Activated T-cell treated with anti-CD3 and anti-CD28 coated beads, Interleukin-2, amount 50 U/mL, for 72 hours (primary cell): ENCODE measurements around the gene ZNF205. TPM values are rescaled to one million over a fixed set of nuclear protein-coding genes. Genes with fewer than 3 reads are reported as not detected.

Experiments
- ATAC-seq, 2 donors: fragments of 150-1000 bp; cut with Tn5 transposase; replicated peaks in 1 of 2; 2 replicates each; pipeline ENCODE4 v1.10.0; 2021; ENCODE audit warnings: moderate library complexity in 2 of 2, mild to moderate bottlenecking in 1 of 2
- DNase-seq, 2 donors: peaks; one replicate each; pipeline ENCODE4 v3.0.0; 2021 to 2022; ENCODE audit warnings: mixed read lengths in 1 of 2
- H3K27ac Mint-ChIP-seq: one replicate; pipeline ENCODE4 v1.8.0; 2022; ENCODE audit warnings: mild to moderate bottlenecking, moderate library complexity, mixed read lengths
- H3K27me3 Mint-ChIP-seq: one replicate; pipeline ENCODE4 v1.8.0; 2022; ENCODE audit warnings: low read depth, mixed read lengths
- H3K36me3 Mint-ChIP-seq, 2 donors: one replicate each; pipeline ENCODE4 v1.8.0; 2022; ENCODE audit warnings: mixed read lengths in 2 of 2, mild to moderate bottlenecking in 1 of 2; ENCODE audit not compliant: insufficient read depth in 2 of 2
- H3K4me1 Mint-ChIP-seq: one replicate; pipeline ENCODE4 v1.8.0; 2022; ENCODE audit warnings: low read depth, mixed read lengths
- H3K4me3 Mint-ChIP-seq, 2 donors: one replicate each; pipeline ENCODE4 v1.8.0; 2022; ENCODE audit warnings: mild to moderate bottlenecking in 2 of 2, mixed read lengths in 2 of 2, moderate library complexity in 2 of 2
- H3K9me3 Mint-ChIP-seq, 2 donors: one replicate each; pipeline ENCODE4 v1.8.0; 2022; ENCODE audit warnings: mixed read lengths in 2 of 2
- total RNA-seq, 2 donors: library from RNA; stranded (reverse); gene quantifications; one replicate each; pipeline ENCODE4 v1.2.3, GENCODE V29; 2022

Gene ZNF205
- total RNA-seq, 2 donors from 2014 or later = 0.12 to 0.28 TPM

- ATAC-seq = peak; percentile 43 to 45
- no peaks in the 10 kb centered on the region for H3K9me3 Mint-ChIP-seq
These were observed 24.8 kb upstream of the ZNF205 start for GRCh38 chr16:3087243-3088235.

DNA sequence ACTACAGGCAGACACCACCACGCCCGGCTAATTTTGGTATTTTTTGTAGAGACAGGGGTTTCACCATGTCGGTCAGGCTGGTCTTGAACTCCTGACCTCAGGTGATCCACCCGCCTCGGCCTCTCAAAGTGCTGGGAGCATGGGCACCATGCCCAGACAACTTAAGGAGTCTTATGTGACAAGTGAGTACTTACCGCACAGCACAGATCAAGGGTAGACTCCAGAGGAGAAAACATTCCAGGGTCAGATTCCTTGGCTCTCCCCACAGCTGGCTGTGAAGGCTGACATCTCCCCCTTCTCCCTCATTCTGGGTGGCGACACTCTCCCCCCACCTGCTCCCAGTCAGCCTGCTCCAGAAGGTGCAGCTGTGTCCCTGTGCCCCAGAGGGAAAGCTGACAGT lies 23.9 kb upstream of the ZNF205 start:
- ATAC-seq (no peak), DNase-seq (no peak)
- H3K27ac Mint-ChIP-seq = no peak overlapping the region
- H3K4me3 Mint-ChIP-seq = peak overlapping the region in 1 of 2 donors; percentile 80
- H3K27me3 Mint-ChIP-seq = no peaks in the 10 kb centered on the region
- H3K4me1 Mint-ChIP-seq = peaks cover 52% of the 10 kb centered on the region
- H3K36me3 Mint-ChIP-seq = peaks cover 0 to 1% of the 10 kb centered on the region in 2 donors
- no peaks in the 10 kb centered on the region for H3K9me3 Mint-ChIP-seq

More at GRCh38 chr16:3087243-3088235, 24.8 kb upstream of the ZNF205 start:
- H3K27ac Mint-ChIP-seq = no peak overlapping the region
- H3K4me1 Mint-ChIP-seq = peaks cover 52% of the 10 kb centered on the region
- peaks cover 0 to 1% of the 10 kb centered on the region in 2 donors for H3K36me3 Mint-ChIP-seq
- no peak for DNase-seq
- peak overlapping the region in 1 of 2 donors; percentile 80 for H3K4me3 Mint-ChIP-seq
- H3K27me3 Mint-ChIP-seq = no peaks in the 10 kb centered on the region

- H3K27ac Mint-ChIP-seq = no peak overlapping the region
- peaks cover 50% of the 10 kb centered on the region for H3K4me1 Mint-ChIP-seq
- no peaks in the 10 kb centered on the region for H3K27me3 Mint-ChIP-seq
- ATAC-seq (no peak), DNase-seq (no peak)
- no peaks in the 10 kb centered on the region for H3K9me3 Mint-ChIP-seq
- no peak overlapping the region for H3K4me3 Mint-ChIP-seq
- H3K36me3 Mint-ChIP-seq = peaks cover 0 to 1% of the 10 kb centered on the region in 2 donors
These were observed 23.3 kb upstream of the ZNF205 start for GRCh38 chr16:3088925-3089716.

DNA sequence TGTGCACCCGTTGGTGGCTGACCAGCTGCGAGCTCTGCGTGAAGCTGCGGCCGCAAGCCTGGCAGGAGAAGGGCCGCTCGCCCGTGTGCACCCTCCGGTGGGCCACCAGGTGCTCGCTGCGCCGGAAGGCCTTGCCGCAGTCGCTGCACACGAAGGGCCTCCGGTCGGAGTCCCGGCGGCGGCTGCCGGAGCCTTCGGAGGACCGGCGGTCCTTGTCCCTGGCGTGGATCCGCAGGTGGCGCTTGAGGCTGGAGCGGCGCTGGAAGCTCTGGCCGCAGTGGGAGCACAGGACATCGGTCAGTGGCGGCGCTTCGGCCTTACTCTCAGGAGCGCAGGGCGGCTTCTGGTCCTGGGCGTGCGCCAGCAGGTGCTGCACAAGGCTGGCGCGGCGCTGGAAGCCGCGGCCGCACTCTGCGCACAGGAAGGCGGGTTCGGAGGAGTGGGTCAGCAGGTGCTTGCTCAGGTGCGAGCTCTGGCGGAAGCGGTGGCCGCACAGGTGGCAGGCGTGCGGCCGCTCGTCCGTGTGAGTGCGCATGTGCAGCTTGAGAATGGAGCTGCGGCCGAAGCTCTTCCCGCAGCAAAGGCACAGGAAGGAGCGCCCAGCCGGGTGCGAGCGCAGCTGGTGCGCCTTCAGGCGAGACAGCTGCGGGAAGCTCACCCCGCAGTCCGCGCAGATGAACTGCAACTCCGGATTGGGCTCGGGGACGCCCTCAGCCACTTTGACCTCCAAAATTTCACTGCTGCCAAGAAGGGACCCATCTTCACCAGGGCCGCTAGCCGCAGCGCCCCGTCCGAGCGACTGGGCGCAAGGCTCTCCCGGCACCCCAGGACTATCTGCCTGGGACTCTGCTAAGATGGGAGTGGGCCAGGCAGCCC lies 22.4 kb upstream of the ZNF205 start:
- Mint-ChIP-seq H3K27me3 (no peaks in the 10 kb centered on the region), H3K9me3 (no peaks in the 10 kb centered on the region), H3K27ac (no peak overlapping the region), H3K4me1 (peaks cover 50% of the 10 kb centered on the region), H3K4me3 (no peak overlapping the region), H3K36me3 (peaks cover 0 to under 1% of the 10 kb centered on the region in 2 donors)
- no peak for ATAC-seq
- no peak for DNase-seq

- Mint-ChIP-seq H3K36me3 (no peaks in the 10 kb centered on the region), H3K4me3 (no peak overlapping the region), H3K27ac (peak overlapping the region; percentile 55), H3K27me3 (no peaks in the 10 kb centered on the region), H3K9me3 (no peaks in the 10 kb centered on the region), H3K4me1 (peaks cover 52% of the 10 kb centered on the region)
- ATAC-seq = no peak
- no peak for DNase-seq
These were observed 20.8 kb upstream of the ZNF205 start for GRCh38 chr16:3091551-3091950.

DNA sequence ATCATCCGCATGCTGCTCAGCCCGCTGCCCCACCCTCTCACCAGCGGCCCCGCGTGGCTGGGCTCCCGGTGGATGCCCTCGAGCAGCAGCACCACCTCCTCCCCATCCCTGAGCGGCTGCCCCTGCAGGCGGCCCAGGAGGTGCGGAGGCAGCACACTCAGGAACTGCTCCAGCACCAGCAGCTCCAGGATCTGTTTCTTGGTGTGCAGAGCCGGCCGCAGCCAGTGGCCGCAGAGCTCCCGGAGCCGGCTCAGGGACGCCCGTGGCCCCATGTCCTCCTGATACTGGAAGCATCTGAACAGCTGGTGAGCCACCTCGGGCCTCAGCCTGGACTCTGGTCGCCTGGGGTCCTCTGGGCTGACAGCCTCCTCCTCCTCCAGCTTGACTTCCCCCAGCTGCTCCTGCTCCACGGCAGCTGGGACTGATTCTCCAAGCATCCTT lies 19.9 kb upstream of the ZNF205 start:
- Mint-ChIP-seq H3K27me3 (no peaks in the 10 kb centered on the region), H3K9me3 (no peaks in the 10 kb centered on the region), H3K4me3 (no peak overlapping the region), H3K36me3 (no peaks in the 10 kb centered on the region), H3K4me1 (peaks cover 42% of the 10 kb centered on the region), H3K27ac (no peak overlapping the region)
- ATAC-seq (no peak), DNase-seq (no peak)

- H3K9me3 Mint-ChIP-seq = no peaks in the 10 kb centered on the region
- DNase-seq (peak; percentile 61 to 75), ATAC-seq (peak; percentile 47 to 59)
- peak overlapping the region; percentile 25 to 53 for H3K4me3 Mint-ChIP-seq
- H3K4me1 Mint-ChIP-seq = peaks cover 30% of the 10 kb centered on the region
- no peaks in the 10 kb centered on the region for H3K36me3 Mint-ChIP-seq
- peak overlapping the region; percentile 94 for H3K27ac Mint-ChIP-seq
- H3K27me3 Mint-ChIP-seq = no peaks in the 10 kb centered on the region
These were observed 17.9 kb upstream of the ZNF205 start for GRCh38 chr16:3094289-3095027.

GRCh38 chr16:3095869-3096268 lies 16.5 kb upstream of the ZNF205 start:
- ATAC-seq (peak; percentile 64 to 73), DNase-seq (peak; percentile 72 to 76)
- Mint-ChIP-seq H3K27ac (no peak overlapping the region), H3K36me3 (no peaks in the 10 kb centered on the region), H3K27me3 (no peaks in the 10 kb centered on the region), H3K9me3 (no peaks in the 10 kb centered on the region), H3K4me1 (peaks cover 38% of the 10 kb centered on the region), H3K4me3 (peak overlapping the region in 1 of 2 donors; percentile 17)

DNA sequence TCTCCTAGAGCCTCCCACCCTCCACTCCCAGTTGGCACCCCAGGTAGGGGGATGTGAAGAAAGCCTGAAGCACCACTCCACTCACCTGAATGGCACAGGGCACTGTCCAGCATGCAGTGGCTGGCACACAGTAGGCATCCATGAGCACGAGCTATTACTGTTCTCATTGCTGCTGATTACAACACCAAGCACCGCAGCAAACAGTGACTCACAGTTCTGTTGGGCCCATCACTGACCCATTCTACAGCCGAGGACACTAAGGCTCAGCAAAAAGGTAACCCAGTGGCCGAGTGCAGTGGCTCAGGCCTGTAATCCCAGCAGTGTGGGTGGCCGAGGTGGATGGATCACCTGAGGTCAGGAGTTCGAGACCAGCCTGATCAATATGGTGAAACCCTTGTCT lies 16.0 kb upstream of the ZNF205 start:
- no peak for ATAC-seq
- Mint-ChIP-seq H3K9me3 (no peaks in the 10 kb centered on the region), H3K27ac (no peak overlapping the region), H3K27me3 (no peaks in the 10 kb centered on the region), H3K4me3 (no peak overlapping the region), H3K4me1 (peaks cover 38% of the 10 kb centered on the region), H3K36me3 (no peaks in the 10 kb centered on the region)
- DNase-seq = no peak

GRCh38 chr16:3097266-3097665 lies 15.1 kb upstream of the ZNF205 start:
- Mint-ChIP-seq H3K27me3 (no peaks in the 10 kb centered on the region), H3K36me3 (no peaks in the 10 kb centered on the region), H3K27ac (no peak overlapping the region), H3K4me3 (no peak overlapping the region), H3K4me1 (peaks cover 46% of the 10 kb centered on the region), H3K9me3 (no peaks in the 10 kb centered on the region)
- no peak for DNase-seq
- no peak for ATAC-seq

GRCh38 chr16:3098459-3099394 lies 13.7 kb upstream of the ZNF205 start, which contains the start of gene ZSCAN10:
Gene ZSCAN10, minus strand, starts transcription at chr16:3099294. Its CDS starts 6,357 bp downstream, at chr16:3092937.
- no peaks in the 10 kb centered on the region for H3K27me3 Mint-ChIP-seq

More at GRCh38 chr16:3098459-3099394, 13.7 kb upstream of the ZNF205 start, which contains the start of gene ZSCAN10:
- ATAC-seq (no peak), DNase-seq (no peak)
- peak within 1 kb of the TSS; percentile 75 to 83 for H3K4me3 Mint-ChIP-seq
- H3K4me1 Mint-ChIP-seq = peaks cover 48% of the 10 kb centered on the region
- H3K36me3 Mint-ChIP-seq = no peaks in the 10 kb centered on the region
- H3K9me3 Mint-ChIP-seq = no peaks in the 10 kb centered on the region
- no peak within 1 kb of the TSS for H3K27ac Mint-ChIP-seq
